Kidney (tissue), 14 donors: ENCODE results near the gene APOB. TPM values are rescaled to one million over a fixed set of nuclear protein-coding genes. Genes with fewer than 3 reads are reported as not detected.

Experiments
- DNase-seq, 5 donors: peaks; one replicate each; pipeline ENCODE4 v3.0.0-alpha.2; 2013 to 2020
- FAIRE-seq: peaks from 2 replicates; lab custom pipeline; 2012; peaks lifted over from hg19 to GRCh38; lab: Jason Lieb, UNC
- H3K27ac ChIP-seq, 2 donors: one replicate each; pipeline ENCODE4 v1.7.0; 2013; ENCODE audit warnings: low read depth in 2 of 2, low read length in 2 of 2, inconsistent platforms in 1 of 2
- H3K27me3 ChIP-seq: one replicate; pipeline ENCODE4 v1.7.1; 2013; ENCODE audit warnings: low read length, inconsistent platforms; ENCODE audit not compliant: control insufficient read depth, insufficient read depth
- H3K36me3 ChIP-seq, 3 donors: one replicate each; pipeline versions ENCODE4 v1.7.0 to v1.7.1; 2013; ENCODE audit warnings: low read length in 3 of 3, control low read depth in 1 of 3, inconsistent platforms in 1 of 3; ENCODE audit not compliant: insufficient read depth in 3 of 3, control insufficient read depth in 2 of 3
- H3K4me1 ChIP-seq, 3 donors: one replicate each; pipeline versions ENCODE4 v1.7.0 to v1.7.1; 2013; ENCODE audit warnings: low read length in 3 of 3, inconsistent platforms in 1 of 3, low read depth in 1 of 3; ENCODE audit not compliant: control insufficient read depth in 2 of 3, insufficient read depth in 2 of 3
- H3K4me3 ChIP-seq, 3 donors: one replicate each; pipeline versions ENCODE4 v1.7.0 to v1.8.1; 2013; ENCODE audit warnings: low read length in 3 of 3, control low read depth in 1 of 3, inconsistent platforms in 1 of 3
- H3K9ac ChIP-seq, 3 donors: one replicate each; pipeline versions ENCODE4 v1.7.0 to v1.7.1; 2013; ENCODE audit warnings: low read length in 3 of 3, control low read depth in 1 of 3, inconsistent platforms in 1 of 3
- H3K9me3 ChIP-seq, 3 donors: one replicate each; pipeline versions ENCODE4 v1.7.0 to v1.7.1; 2013; ENCODE audit warnings: low read length in 3 of 3, control low read depth in 1 of 3, inconsistent platforms in 1 of 3; ENCODE audit not compliant: control insufficient read depth in 2 of 3, insufficient read depth in 1 of 3
- CTCF ChIP-seq: IDR thresholded peaks from 3 replicates; pipeline ENCODE4 v1.5.1; 2012; ENCODE audit warnings: mild to moderate bottlenecking, moderate library complexity, borderline replicate concordance; ENCODE audit not compliant: insufficient read depth; ENCODE audit errors: extremely low read depth
- intact Hi-C: fragments of 100-400 bp; cut with DNase I; formaldehyde crosslinking; loops from one replicate; pipeline ENCODE4 v1.11.1; 2022
- polyA plus RNA-seq: library from polyadenylated mRNA; stranded (reverse); fragments of 350-450 nt; fragmentation: Illumina TruSeq; extraction: RNeasy Lipid Tissue Mini Kit (QIAGEN cat#74804); gene quantifications from one replicate; pipeline ENCODE4 v1.2.3, GENCODE V29; 2014; ENCODE audit warnings: low read depth, low replicate concordance; ENCODE audit not compliant: insufficient read depth
- total RNA-seq: library from RNA; stranded (reverse); fragmentation: NEBNext Ultra II Directional; extraction: Animal tissue kit (Norgen Biotek cat#: 25700); gene quantifications from one replicate; pipeline ENCODE4 v1.2.1, GENCODE V29; 2021
- donor health status: control.
- donor health status: control.
- donor health status: control.
- donor health status: control.
- donor health status: control.
- donor health status: DM: yes; HTN: yes; CAD: no.
- donor health status: Normal renal cell carcinoma (clear cell type).

APOB gene
- total and polyA plus RNA-seq, 2 donors from 2014 or later, result 0.11 to 0.57 TPM

GRCh38 chr2:21013043-21013816 lies 30.6 kb downstream of the APOB start:
- no peak for TF ChIP-seq CTCF
- H3K9ac ChIP-seq, result no peak overlapping the region
- FAIRE-seq (no peak), DNase-seq (no peak)
- H3K4me1 ChIP-seq, result no peaks in the 10 kb centered on the region
- H3K36me3 ChIP-seq, result no peaks in the 10 kb centered on the region
- no peak overlapping the region for H3K27ac ChIP-seq
- H3K27me3 ChIP-seq, result no peaks in the 10 kb centered on the region
- H3K9me3 ChIP-seq, result no peaks in the 10 kb centered on the region
- no peak overlapping the region for H3K4me3 ChIP-seq
- intact Hi-C loops, result no loop called here

DNA sequence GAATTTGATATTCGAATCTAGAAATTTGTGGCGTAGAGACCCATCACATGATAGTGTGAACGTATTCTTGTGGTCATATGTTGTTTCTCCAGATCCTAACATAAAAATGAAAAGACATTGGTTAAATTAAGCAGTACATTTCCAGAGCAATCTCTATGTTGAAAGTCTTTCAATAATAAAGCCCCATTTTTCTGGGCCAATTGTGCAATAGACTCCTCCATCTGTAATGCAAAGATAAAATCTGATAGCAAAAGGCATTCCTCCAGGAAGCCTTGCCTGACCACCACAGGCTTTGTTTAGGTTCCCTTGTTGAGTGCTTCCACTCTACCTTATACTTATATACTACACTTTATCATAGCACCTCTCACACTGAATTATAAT lies 31.3 kb downstream of the APOB start:
- TF ChIP-seq CTCF, result no peak
- intact Hi-C loops, result no loop called here
- H3K27ac ChIP-seq, result no peak overlapping the region
- H3K36me3 ChIP-seq, result no peaks in the 10 kb centered on the region
- H3K4me1 ChIP-seq, result no peaks in the 10 kb centered on the region
- no peak overlapping the region for H3K9ac ChIP-seq
- no peaks in the 10 kb centered on the region for H3K9me3 ChIP-seq
- H3K27me3 ChIP-seq, result no peaks in the 10 kb centered on the region
- no peak overlapping the region for H3K4me3 ChIP-seq
- DNase-seq (no peak), FAIRE-seq (no peak)

DNA sequence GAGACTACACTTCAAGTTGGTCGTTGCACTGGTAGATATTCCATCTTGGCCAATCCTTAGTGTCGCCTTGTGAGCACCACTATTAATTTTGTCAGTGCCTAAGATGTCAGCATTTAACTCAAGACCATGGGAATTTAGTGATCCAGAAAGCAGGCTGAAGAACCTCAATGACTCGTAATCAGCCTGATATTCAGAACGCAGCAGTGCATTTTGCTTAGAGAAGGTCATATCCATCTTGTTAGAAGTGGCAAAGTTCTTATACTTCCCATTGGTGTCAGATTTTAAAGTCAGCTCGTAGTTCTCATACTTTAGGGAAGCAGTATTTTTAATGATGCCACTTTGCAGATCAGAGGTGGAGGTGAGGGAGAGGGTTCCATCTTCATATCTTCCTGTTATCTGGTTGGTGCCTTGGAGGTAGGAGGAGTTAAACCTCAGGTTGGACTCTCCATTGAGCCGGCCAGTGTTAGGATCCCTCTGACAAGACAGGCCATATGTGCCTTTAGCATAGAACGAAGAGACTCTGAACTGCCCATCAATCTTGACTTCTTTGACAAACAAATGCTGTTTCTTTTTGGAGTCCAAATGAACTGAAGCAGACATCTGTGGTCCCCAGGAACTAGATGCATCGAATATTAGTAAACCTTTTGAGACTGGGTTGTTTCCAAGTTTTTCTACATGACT lies 31.9 kb downstream of the APOB start:
- TF ChIP-seq CTCF, result no peak
- Histone ChIP-seq H3K4me3 (no peak overlapping the region), H3K9me3 (no peaks in the 10 kb centered on the region), H3K27ac (no peak overlapping the region), H3K36me3 (no peaks in the 10 kb centered on the region), H3K4me1 (no peaks in the 10 kb centered on the region), H3K27me3 (no peaks in the 10 kb centered on the region), H3K9ac (no peak overlapping the region)
- DNase-seq (no peak), FAIRE-seq (no peak)
- intact Hi-C loops, result no loop called here
